Liver (tissue), 9 donors: ENCODE measurements around the gene TAS2R41. TPM values are rescaled to one million over a fixed set of nuclear protein-coding genes. Genes with fewer than 3 reads are reported as not detected.
"Not testable (repeated sequence)": the region's sequence is repeated elsewhere in the genome, so short reads cannot be mapped to it uniquely, and the experiment has no call there.

Source experiments
- DNase-seq: peaks from one replicate; pipeline ENCODE4 v3.0.0-alpha.2; 2017; ENCODE audit warnings: low spot score
- H3K27ac ChIP-seq, 2 donors: one replicate each; pipeline ENCODE4 v1.7.0; 2013; ENCODE audit warnings: inconsistent platforms in 2 of 2, low read length in 2 of 2, control low read depth in 1 of 2, low read depth in 1 of 2, mild to moderate bottlenecking in 1 of 2
- H3K27me3 ChIP-seq, 4 donors: one replicate each; pipeline versions ENCODE4 v1.6.1 to v1.7.0; 2013; ENCODE audit warnings: low read length in 3 of 4, inconsistent platforms in 1 of 4, mild to moderate bottlenecking in 1 of 4, moderate library complexity in 1 of 4; ENCODE audit not compliant: control insufficient read depth in 4 of 4, insufficient read depth in 4 of 4
- H3K36me3 ChIP-seq, 4 donors: one replicate each; pipeline versions ENCODE4 v1.6.1 to v1.7.0; 2013; ENCODE audit warnings: low read length in 3 of 4, mild to moderate bottlenecking in 3 of 4, low read depth in 1 of 4, moderate library complexity in 1 of 4; ENCODE audit not compliant: control insufficient read depth in 4 of 4, insufficient read depth in 3 of 4
- H3K4me1 ChIP-seq, 4 donors: one replicate each; pipeline versions ENCODE4 v1.6.1 to v1.7.0; 2013; ENCODE audit warnings: low read length in 3 of 4, mild to moderate bottlenecking in 3 of 4, moderate library complexity in 1 of 4; ENCODE audit not compliant: control insufficient read depth in 4 of 4, insufficient read depth in 4 of 4
- H3K4me3 ChIP-seq, 3 donors: one replicate each; pipeline versions ENCODE4 v1.6.1 to v1.7.0; 2013; ENCODE audit warnings: low read length in 3 of 3, control low read depth in 1 of 3, low read depth in 1 of 3, mild to moderate bottlenecking in 1 of 3
- H3K9ac ChIP-seq, 2 donors: one replicate each; pipeline ENCODE4 v1.7.0; 2013; ENCODE audit warnings: low read length in 2 of 2, mild to moderate bottlenecking in 2 of 2, moderate library complexity in 2 of 2, control low read depth in 1 of 2, low read depth in 1 of 2
- H3K9me3 ChIP-seq, 4 donors: one replicate each; pipeline versions ENCODE4 v1.6.1 to v1.7.0; 2013; ENCODE audit warnings: low read length in 3 of 4; ENCODE audit not compliant: control insufficient read depth in 4 of 4
- REST ChIP-seq: IDR thresholded peaks from 2 replicates; pipeline ENCODE4 v1.6.1; 2016; ENCODE audit warnings: antibody characterized with exemption, mild to moderate bottlenecking
- WGBS: extraction: QIAGEN DNeasy Blood & Tissue Kit; methylation state at CpG from one replicate; pipeline ENCODE4 v1.1.7; 2013; 5-methylcytosine and 5-hydroxymethylcytosine counted together
- polyA plus RNA-seq, 2 donors: library from polyadenylated mRNA; stranded (reverse) in 1 of 2; unstranded in 1 of 2; fragments of 200-250 nt in 1 of 2; fragments of >200 nt in 1 of 2; fragmentation: Nextera tagmentation in 1 of 2; extraction: Ambion mirVana in 1 of 2; gene quantifications; one replicate each; pipeline versions ENCODE4 v1.2.1 to v1.2.3, GENCODE V29; 2013 to 2015
- total RNA-seq, 2 donors: library from RNA; depleted of rRNA; stranded (reverse); fragments of >200 nt; gene quantifications; one replicate each; pipeline ENCODE4 v1.2.3, GENCODE V29; 2014
- donor health status: healthy.
- donor health status: healthy.
- donor health status: healthy.
- donor health status: healthy.
- donor health status: healthy.

TAS2R41 gene
- total and polyA plus RNA-seq, 4 donors = 0.25 TPM; not detected in 3

- Histone ChIP-seq H3K27ac (no peak overlapping the region), H3K4me3 (no peak overlapping the region), H3K36me3 (no peaks in the 10 kb centered on the region), H3K9ac (no peak overlapping the region), H3K4me1 (no peaks in the 10 kb centered on the region), H3K9me3 (no peaks in the 10 kb centered on the region), H3K27me3 (no peaks in the 10 kb centered on the region)
- 85% methylated on average over 7 of the region's 7 CpGs for WGBS
- TF ChIP-seq REST = no peak
- DNase-seq = no peak
Observed at GRCh38 chr7:143519411-143520131, 41.9 kb downstream of the TAS2R41 start.

GRCh38 chr7:143522309-143522916 lies 44.7 kb downstream of the TAS2R41 start:
- no CpG with 5 or more reads among the region's 9 CpGs for WGBS
- not testable (repeated sequence) for H3K4me3 ChIP-seq

More at GRCh38 chr7:143522309-143522916, 44.7 kb downstream of the TAS2R41 start:
- not testable (repeated sequence) for H3K27me3 ChIP-seq, H3K9ac ChIP-seq, H3K36me3 ChIP-seq, DNase-seq, H3K4me1 ChIP-seq, H3K27ac ChIP-seq, H3K9me3 ChIP-seq

Other genes starting within 250 kb of the TAS2R41 start
- gene GSTK1, start 214.4 kb upstream of the TAS2R41 start, total RNA-seq = 100 to 1,000 TPM in 1 of 2 donors, 10 to 100 TPM in 1; 98.9 to 178 TPM
- gene GSTK1, start 214.4 kb upstream of the TAS2R41 start, polyA plus RNA-seq = 100 to 1,000 TPM; 195 to 253 TPM
- gene TMEM139, start 192.9 kb upstream of the TAS2R41 start, total RNA-seq = 1 to 10 TPM; 3.0 to 3.9 TPM
- 1 to 10 TPM; 7.0 to 8.6 TPM for gene TMEM139, start 192.9 kb upstream of the TAS2R41 start, polyA plus RNA-seq
- 10 to 100 TPM in 1 of 2 donors, 1 to 10 TPM in 1; 4.5 to 11.3 TPM for gene CASP2, start 189.5 kb upstream of the TAS2R41 start, total RNA-seq
- gene CASP2, start 189.5 kb upstream of the TAS2R41 start, polyA plus RNA-seq = 1 to 10 TPM; 3.4 to 3.7 TPM
- gene CLCN1, start 161.8 kb upstream of the TAS2R41 start, total RNA-seq = under 1 TPM in 1 of 2 donors, not detected in 1; 0.08 TPM
- gene CLCN1, start 161.8 kb upstream of the TAS2R41 start, polyA plus RNA-seq = under 1 TPM in 1 of 2 donors, not detected in 1; 0.01 TPM
- under 1 TPM; 0.08 to 0.14 TPM for gene FAM131B, start 115.2 kb upstream of the TAS2R41 start, total RNA-seq
- under 1 TPM in 1 of 2 donors, not detected in 1; 0.06 TPM for gene FAM131B, start 115.2 kb upstream of the TAS2R41 start, polyA plus RNA-seq
- 10 to 100 TPM; 15.4 to 17.2 TPM for gene ZYX, start 96.5 kb upstream of the TAS2R41 start, total RNA-seq
- 10 to 100 TPM; 15.8 to 49.7 TPM for gene ZYX, start 96.5 kb upstream of the TAS2R41 start, polyA plus RNA-seq
- gene EPHA1, start 69.0 kb upstream of the TAS2R41 start, total RNA-seq = 10 to 100 TPM; 12.0 to 21.0 TPM
- gene EPHA1, start 69.0 kb upstream of the TAS2R41 start, polyA plus RNA-seq = 10 to 100 TPM; 10.3 to 10.7 TPM
- gene TAS2R60, start 34.4 kb upstream of the TAS2R41 start, total RNA-seq = under 1 TPM in 1 of 2 donors, not detected in 1; 0.50 TPM
- gene TAS2R60, start 34.4 kb upstream of the TAS2R41 start, polyA plus RNA-seq = not detected
- 1 to 10 TPM in 1 of 2 donors, under 1 TPM in 1; 0.28 to 1.1 TPM for gene CTAGE15, start 93.9 kb downstream of the TAS2R41 start, total RNA-seq
- gene CTAGE15, start 93.9 kb downstream of the TAS2R41 start, polyA plus RNA-seq = under 1 TPM; 0.14 to 0.21 TPM
- gene TCAF2, start 143.1 kb downstream of the TAS2R41 start, total RNA-seq = 1 to 10 TPM in 1 of 2 donors, under 1 TPM in 1; 0.19 to 2.3 TPM
- gene TCAF2, start 143.1 kb downstream of the TAS2R41 start, polyA plus RNA-seq = 1 to 10 TPM in 1 of 2 donors, under 1 TPM in 1; 0.71 to 3.3 TPM